GM12878 (cell line): Measurements from ENCODE around the gene RALGPS2. TPM values are rescaled to one million over a fixed set of nuclear protein-coding genes. Genes with fewer than 3 reads are reported as not detected.

ENCODE experiments used
- ATAC-seq: fragments of 200-7000 bp; cut with Tn5 transposase; 3 replicates; pipeline ENCODE4 v1.9.1; 2020; ENCODE audit warnings: mild to moderate bottlenecking, moderate library complexity
- BruUV-seq: library from RNA; stranded (reverse); fragments of 400-500 nt; replicated peaks from 2 replicates; lab custom pipeline; 2021; lab: Mats Ljungman, UMichigan
- CTCF ChIA-PET: fragments of 300-600 bp; sonication (Branson Sonifier 250); formaldehyde crosslinking; extraction: SDS; loops from one replicate; lab custom pipeline; 2021; ENCODE audit warnings: inconsistent platforms; lab: Yijun Ruan, JAX
- POLR2A ChIA-PET: fragments of 350-600 bp; formaldehyde crosslinking; extraction: SDS; loops from one replicate; lab custom pipeline; 2021; ENCODE audit warnings: inconsistent platforms; lab: Charles Lee
- RAD21 ChIA-PET: fragments of 300-600 bp; sonication (Branson Sonifier 250); formaldehyde crosslinking; loops from one replicate; lab custom pipeline; 2023; ENCODE audit warnings: antibody characterized with exemption; ENCODE audit not compliant: unreplicated experiment; lab: Charles Lee
- SMC1A ChIA-PET: fragments of 300-600 bp; sonication (Branson Sonifier 250); formaldehyde crosslinking; loops from one replicate; lab custom pipeline; 2023; ENCODE audit not compliant: unreplicated experiment, uncharacterized antibody; lab: Charles Lee
- DNase-seq: peaks from one replicate; pipeline ENCODE4 v3.0.0-alpha.2; 2011; ENCODE audit warnings: low read depth, low spot score
- FAIRE-seq: peaks from 3 replicates; lab custom pipeline; 2011; peaks lifted over from hg19 to GRCh38; lab: Jason Lieb, UNC
- H2AFZ ChIP-seq: 2 replicates; pipeline ENCODE4 v1.6.0; 2011; ENCODE audit warnings: low read depth, low read length, control low read depth; ENCODE audit not compliant: control insufficient read depth
- H3K27ac ChIP-seq: 2 replicates; pipeline ENCODE4 v1.5.1; 2011; ENCODE audit warnings: control low read depth; ENCODE audit not compliant: control insufficient read depth, insufficient read depth
- H3K27me3 ChIP-seq, 2 experiments: replicated peaks in 1 of 2; 2 replicates each; pipeline versions ENCODE4 v1.6.0 to v1.6.1; 2011; ENCODE audit warnings: low read length in 1 of 2; ENCODE audit not compliant: control insufficient read depth in 2 of 2, insufficient read depth in 2 of 2
- H3K36me3 ChIP-seq, 2 experiments: 2 replicates each; pipeline ENCODE4 v1.5.1; 2011; ENCODE audit warnings: low read length in 1 of 2; ENCODE audit not compliant: control insufficient read depth in 2 of 2, insufficient read depth in 2 of 2
- H3K4me1 ChIP-seq: 2 replicates; pipeline ENCODE4 v1.6.1; 2011; ENCODE audit warnings: mild to moderate bottlenecking, low read length, moderate library complexity, mixed read lengths; ENCODE audit not compliant: control insufficient read depth, insufficient read depth
- H3K4me2 ChIP-seq: 2 replicates; pipeline ENCODE4 v1.6.0; 2011; ENCODE audit warnings: control low read depth; ENCODE audit not compliant: control insufficient read depth, insufficient read depth
- H3K4me3 ChIP-seq: fragments of 200-600 bp; sonication (generic); 2 replicates; pipeline ENCODE4 v1.5.1; 2016
- H3K79me2 ChIP-seq: 2 replicates; pipeline ENCODE4 v1.6.0; 2011; ENCODE audit warnings: low read length; ENCODE audit not compliant: control insufficient read depth, insufficient read depth
- H3K9ac ChIP-seq: 2 replicates; pipeline ENCODE4 v1.8.0; 2011; ENCODE audit warnings: low read length, control low read depth, mixed read lengths; ENCODE audit not compliant: control insufficient read depth, insufficient read depth
- H3K9me3 ChIP-seq: replicated peaks from 3 replicates; pipeline ENCODE4 v1.5.1; 2011; ENCODE audit warnings: mild to moderate bottlenecking, low read length; ENCODE audit not compliant: control insufficient read depth, insufficient read depth
- H4K20me1 ChIP-seq: 2 replicates; pipeline ENCODE4 v1.6.0; 2011; ENCODE audit not compliant: control insufficient read depth, insufficient read depth
- BHLHE40 ChIP-seq, 2 experiments: fragments of 450-650 bp in 1 of 2; IDR thresholded peaks; 2 replicates each; pipeline ENCODE4 v1.6.1; 2011 to 2017; ENCODE audit warnings: low read depth in 2 of 2, borderline replicate concordance in 1 of 2, improper control_type of control experiment in 1 of 2, low read length in 1 of 2, mild to moderate bottlenecking in 1 of 2
- CREB1 ChIP-seq: IDR thresholded peaks from 2 replicates; pipeline ENCODE4 v1.6.1; 2012; ENCODE audit warnings: low read depth, mild to moderate bottlenecking, inconsistent platforms
- FOS ChIP-seq: IDR thresholded peaks from 3 replicates; pipeline ENCODE4 v1.6.1; 2011; ENCODE audit warnings: borderline replicate concordance; ENCODE audit not compliant: insufficient read length; ENCODE audit errors: extremely low read depth
- FOXK2 ChIP-seq: fragments of 450-650 bp; IDR thresholded peaks from 2 replicates; pipeline ENCODE4 v1.6.1; 2017; ENCODE audit warnings: mild to moderate bottlenecking, moderate library complexity
- IKZF2 ChIP-seq, 2 experiments: fragments of 450-650 bp; IDR thresholded peaks; 2 replicates each; pipeline ENCODE4 v1.6.1; 2017; ENCODE audit warnings: mild to moderate bottlenecking in 2 of 2, moderate library complexity in 2 of 2
- JUNB ChIP-seq: IDR thresholded peaks from 2 replicates; pipeline ENCODE4 v1.6.1; 2016; ENCODE audit warnings: antibody characterized with exemption, mild to moderate bottlenecking
- JUND ChIP-seq: IDR thresholded peaks from 2 replicates; pipeline ENCODE4 v1.6.1; 2012; ENCODE audit warnings: low read depth, mild to moderate bottlenecking, low read length, improper control_type of control experiment, moderate library complexity
- MXI1 ChIP-seq: fragments of 150-350 bp; IDR thresholded peaks from 2 replicates; pipeline ENCODE4 v1.6.1; 2011; ENCODE audit warnings: low read depth, mild to moderate bottlenecking, inconsistent platforms, low read length, improper control_type of control experiment
- MYC ChIP-seq: IDR thresholded peaks from 2 replicates; pipeline ENCODE4 v1.6.1; 2011; ENCODE audit warnings: mild to moderate bottlenecking, low read length, moderate library complexity, inconsistent platforms; ENCODE audit not compliant: insufficient read depth, insufficient replicate concordance, insufficient read length, severe bottlenecking
- POLR2AphosphoS2 ChIP-seq: IDR thresholded peaks from 2 replicates; pipeline ENCODE4 v1.6.1; 2011; ENCODE audit warnings: low read depth, mild to moderate bottlenecking, low read length, improper control_type of control experiment, moderate library complexity
- RB1 ChIP-seq: fragments of 450-650 bp; formaldehyde crosslinking; IDR thresholded peaks from 2 replicates; pipeline ENCODE4 v1.6.1; 2017; ENCODE audit warnings: mild to moderate bottlenecking, borderline replicate concordance
- RELA ChIP-seq: fragments of 450-650 bp; IDR thresholded peaks from 2 replicates; pipeline ENCODE4 v1.8.0; 2014; ENCODE audit warnings: borderline replicate concordance; ENCODE audit not compliant: partially characterized antibody
- RELB ChIP-seq: fragments of 450-650 bp; IDR thresholded peaks from 2 replicates; pipeline ENCODE4 v1.6.1; 2017; ENCODE audit warnings: low read depth, mild to moderate bottlenecking, moderate library complexity
- SMAD5 ChIP-seq: IDR thresholded peaks from 2 replicates; pipeline ENCODE4 v1.6.1; 2016; ENCODE audit warnings: antibody characterized with exemption, low read depth
- SUPT20H ChIP-seq: IDR thresholded peaks from 2 replicates; pipeline ENCODE4 v1.6.1; 2011; ENCODE audit warnings: low read depth, mild to moderate bottlenecking, low read length, moderate library complexity, borderline replicate concordance; ENCODE audit not compliant: control insufficient read depth
- YBX1 ChIP-seq: fragments of 450-650 bp; IDR thresholded peaks from 2 replicates; pipeline ENCODE4 v1.6.1; 2016; ENCODE audit warnings: antibody characterized with exemption
- YY1 ChIP-seq: IDR thresholded peaks from 2 replicates; pipeline ENCODE4 v1.6.1; 2011; ENCODE audit warnings: low read depth, mild to moderate bottlenecking, low read length
- WGBS: methylation state at CpG from one replicate; pipeline ENCODE4 v1.1.6; 2016; ENCODE audit warnings: low lambda C conversion rate; ENCODE audit not compliant: insufficient replicate concordance, insufficient coverage; ENCODE audit errors: missing lambda C conversion rate; 5-methylcytosine and 5-hydroxymethylcytosine counted together
- in situ Hi-C: fragments of 300-500 bp; cut with MboI; formaldehyde crosslinking; loops from 9 replicates; pipeline ENCODE4 v1.14.3; 2018; ENCODE audit warnings: mixed read lengths
- intact Hi-C: fragments of 100-400 bp; cut with micrococcal nuclease; formaldehyde crosslinking; loops from one replicate; pipeline ENCODE4 v1.14.2; 2022; ENCODE audit not compliant: unreplicated experiment
- polyA plus RNA-seq, 11 experiments: library from polyadenylated mRNA; depleted of rRNA in 4 of 11; unstranded in 6 of 11; stranded (reverse) in 5 of 11; fragments of >200 nt; fragmentation: Nextera tagmentation in 4 of 11; fragmentation: Illumina TruSeq in 1 of 11; extraction: Ambion mirVana in 4 of 11; extraction: Trizol in 1 of 11; gene quantifications; 1 replicate in 1 of 11; 2 replicates in 10 of 11; pipeline versions ENCODE4 v1.2.1 to v1.2.3, GENCODE V29; 2011 to 2016; ENCODE audit warnings: inconsistent platforms in 2 of 11, missing spikeins in 2 of 11, low read depth in 1 of 11
- total RNA-seq, 4 experiments: library from RNA; depleted of rRNA in 3 of 4; stranded (reverse); fragments of >200 nt in 3 of 4; fragmentation: Illumina TruSeq in 1 of 4; extraction: Trizol in 1 of 4; gene quantifications; 2 replicates each; pipeline versions ENCODE4 v1.2.1 to v1.2.3, GENCODE V29; 2013 to 2021
- TF ChIP-seq, protein P1 (sequence below), 3 experiments: IDR thresholded peaks in 2 of 3; conservative IDR thresholded peaks in 1 of 3; 2 replicates each; pipeline ENCODE4 v1.5.1; 2011; ENCODE audit warnings: low read depth in 3 of 3, low read length in 3 of 3, mild to moderate bottlenecking in 3 of 3, control low read depth in 2 of 3, moderate library complexity in 2 of 3, inconsistent platforms in 1 of 3, mixed read lengths in 1 of 3; ENCODE audit not compliant: control insufficient read depth in 2 of 3, insufficient read depth in 1 of 3; ENCODE audit errors: extremely low read depth in 1 of 3

RALGPS2 gene
- total and polyA plus RNA-seq, 10 of the 15 experiments (the other 5 are each of a cell fraction or from before 2014, with no cell fraction given): 0.08 to 3.7 (median 0.50) TPM

DNA sequence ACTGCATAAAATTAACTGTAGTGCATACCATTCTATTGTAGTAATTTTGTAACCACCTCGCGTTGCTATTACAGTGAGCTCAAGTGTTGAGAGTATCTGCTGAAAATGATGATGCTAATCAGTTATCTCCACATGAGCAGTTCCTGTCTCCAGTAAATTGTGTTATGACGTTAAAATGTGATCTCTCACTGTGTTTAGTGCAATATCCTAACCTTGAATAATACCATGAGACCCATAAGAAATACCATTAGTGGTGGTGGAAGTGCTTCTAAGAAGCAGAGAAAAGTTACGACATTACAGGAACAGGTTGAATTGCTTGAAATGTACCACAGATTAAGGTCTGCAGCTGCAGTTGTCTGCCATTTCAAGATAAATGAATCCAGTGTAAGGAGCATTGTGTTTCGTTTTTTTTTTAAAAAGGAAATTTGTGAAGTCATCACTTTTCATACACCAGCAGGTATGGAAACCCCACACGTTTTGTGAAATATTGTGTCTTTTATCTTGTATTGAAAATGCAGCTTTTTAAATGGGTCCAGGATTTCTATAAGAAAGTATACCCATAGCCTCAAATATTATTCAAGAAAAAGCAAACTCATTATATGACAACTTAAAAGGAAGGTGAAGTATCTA lies 73.3 kb downstream of the RALGPS2 start:
- FAIRE-seq (no peak), ATAC-seq (no peak), DNase-seq (no peak)
- POLR2A ChIA-PET: interaction anchor here (0.7 kb wide), 1 partner anchor 26 kb away, joined by 3 read pairs; no protein-coding TSS in a partner anchor
- Histone ChIP-seq H4K20me1 (no peaks in the 10 kb centered on the region), H3K9ac (no peak overlapping the region), H3K79me2 (no peaks in the 10 kb centered on the region), H2AFZ (no peak overlapping the region), H3K4me2 (no peak overlapping the region), H3K27me3 (no peaks in the 10 kb centered on the region), H3K36me3 (no peaks in the 10 kb centered on the region), H3K4me1 (no peaks in the 10 kb centered on the region), H3K9me3 (no peaks in the 10 kb centered on the region), H3K4me3 (no peak overlapping the region), H3K27ac (no peak overlapping the region)
- intact Hi-C loops: no loop called here
- CTCF ChIA-PET: interaction anchor here (0.6 to 1.2 kb wide), 4 partner anchors 9 to 30 kb away, joined by 3 read pairs; no protein-coding TSS in a partner anchor
- in situ Hi-C loops: no loop called here
- RAD21 ChIA-PET: no interaction called here
- SMC1A ChIA-PET: interaction anchor here (1.3 kb wide), 1 partner anchor 10 kb away, joined by 3 read pairs; no protein-coding TSS in a partner anchor
- BruUV-seq: no TSS peak
- TF ChIP-seq BHLHE40 (IDR thresholded peaks at IDR 0.05; ENCODE audit: borderline replicate concordance in 1 of 2, low read depth in 2 of 2, low read length in 1 of 2) (no peak), SUPT20H (no peak), MXI1 (no peak), IKZF2 (IDR thresholded peaks at IDR 0.05) (no peak), FOS (no peak), JUNB (no peak), MYC (no peak), SMAD5 (no peak), YBX1 (no peak), RELA (no peak), YY1 (no peak), RB1 (no peak), POLR2AphosphoS2 (no peak), JUND (no peak), FOXK2 (no peak), RELB (no peak), CREB1 (no peak)
- TF ChIP-seq, protein P1, sequence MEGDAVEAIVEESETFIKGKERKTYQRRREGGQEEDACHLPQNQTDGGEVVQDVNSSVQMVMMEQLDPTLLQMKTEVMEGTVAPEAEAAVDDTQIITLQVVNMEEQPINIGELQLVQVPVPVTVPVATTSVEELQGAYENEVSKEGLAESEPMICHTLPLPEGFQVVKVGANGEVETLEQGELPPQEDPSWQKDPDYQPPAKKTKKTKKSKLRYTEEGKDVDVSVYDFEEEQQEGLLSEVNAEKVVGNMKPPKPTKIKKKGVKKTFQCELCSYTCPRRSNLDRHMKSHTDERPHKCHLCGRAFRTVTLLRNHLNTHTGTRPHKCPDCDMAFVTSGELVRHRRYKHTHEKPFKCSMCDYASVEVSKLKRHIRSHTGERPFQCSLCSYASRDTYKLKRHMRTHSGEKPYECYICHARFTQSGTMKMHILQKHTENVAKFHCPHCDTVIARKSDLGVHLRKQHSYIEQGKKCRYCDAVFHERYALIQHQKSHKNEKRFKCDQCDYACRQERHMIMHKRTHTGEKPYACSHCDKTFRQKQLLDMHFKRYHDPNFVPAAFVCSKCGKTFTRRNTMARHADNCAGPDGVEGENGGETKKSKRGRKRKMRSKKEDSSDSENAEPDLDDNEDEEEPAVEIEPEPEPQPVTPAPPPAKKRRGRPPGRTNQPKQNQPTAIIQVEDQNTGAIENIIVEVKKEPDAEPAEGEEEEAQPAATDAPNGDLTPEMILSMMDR (IDR thresholded peaks at IDR 0.05 in 2 of 3, conservative IDR thresholded peaks at IDR 0.05 in 1 of 3; ENCODE audit: control insufficient read depth in 2 of 3, extremely low read depth in 1 of 3, insufficient read depth in 1 of 3, low read depth in 3 of 3, low read length in 3 of 3): no peak
- WGBS: 58% methylated on average over 6 of the region's 6 CpGs
